Ovary (tissue), 9 donors: Measurements from ENCODE around the gene RBMXL2. TPM values are rescaled to one million over a fixed set of nuclear protein-coding genes. Genes with fewer than 3 reads are reported as not detected.

Source experiments
- DNase-seq, 5 donors: peaks; one replicate each; pipeline ENCODE4 v3.0.0-alpha.2; 2019 to 2020
- H3K27ac ChIP-seq, 2 donors: fragments of 200-600 bp; one replicate each; pipeline versions ENCODE4 v1.5.1 to v1.8.0; 2019 to 2022
- H3K27me3 ChIP-seq: fragments of 200-600 bp; one replicate; pipeline ENCODE4 v1.8.0; 2022
- H3K36me3 ChIP-seq: fragments of 200-600 bp; sonication (generic); one replicate; pipeline ENCODE4 v1.5.1; 2019
- H3K4me1 ChIP-seq: one replicate; pipeline ENCODE4 v1.8.1; 2013; ENCODE audit warnings: mild to moderate bottlenecking, moderate library complexity; ENCODE audit not compliant: insufficient read depth
- H3K4me3 ChIP-seq: fragments of 200-600 bp; sonication (generic); one replicate; pipeline ENCODE4 v1.5.1; 2017
- H3K9me3 ChIP-seq, 2 donors: fragments of 200-600 bp in 1 of 2; sonication (generic) in 1 of 2; one replicate each; pipeline versions ENCODE4 v1.5.1 to v1.8.1; 2013 to 2019; ENCODE audit warnings: mild to moderate bottlenecking in 1 of 2, moderate library complexity in 1 of 2
- CTCF ChIP-seq, 3 donors: fragments of 450-650 bp in 2 of 3; fragments of 200-600 bp in 1 of 3; IDR thresholded peaks; one replicate each; pipeline versions ENCODE4 v1.5.1 to v1.8.0; 2016 to 2022; ENCODE audit warnings: antibody characterized with exemption in 3 of 3, mild to moderate bottlenecking in 1 of 3
- EP300 ChIP-seq: sonication (generic); formaldehyde crosslinking; IDR thresholded peaks from one replicate; pipeline ENCODE4 v1.6.1; 2017; ENCODE audit warnings: antibody characterized with exemption
- POLR2A ChIP-seq: fragments of 450-650 bp; IDR thresholded peaks from one replicate; pipeline ENCODE4 v1.6.1; 2017; ENCODE audit warnings: antibody characterized with exemption, mild to moderate bottlenecking, moderate library complexity
- WGBS, 3 donors: extraction: QIAGEN DNeasy Blood & Tissue Kit in 1 of 3; methylation state at CpG; one replicate each; pipeline versions ENCODE4 v1.1.5 to v1.1.7; 2013 to 2017; 5-methylcytosine and 5-hydroxymethylcytosine counted together
- intact Hi-C, 4 donors: fragments of 100-400 bp; cut with DNase I; formaldehyde crosslinking; loops; one replicate each; pipeline versions ENCODE4 v1.11.0 to v1.15.1; 2022 to 2023
- polyA plus RNA-seq, 2 donors: library from polyadenylated mRNA; stranded (reverse); fragments of 200-250 nt in 1 of 2; fragments of 350-450 nt in 1 of 2; fragmentation: Illumina TruSeq in 1 of 2; extraction: RNeasy Lipid Tissue Mini Kit (QIAGEN cat#74804) in 1 of 2; gene quantifications; one replicate each; pipeline ENCODE4 v1.2.3, GENCODE V29; 2013 to 2014
- total RNA-seq, 7 donors: library from RNA; depleted of rRNA in 2 of 7; stranded (reverse); fragments of >200 nt in 2 of 7; fragmentation: NEBNext Ultra II Directional in 3 of 7; extraction: Animal tissue kit (Norgen Biotek cat#: 25700) in 3 of 7; gene quantifications; one replicate each; pipeline versions ENCODE4 v1.1.0 to v1.2.4, GENCODE V29; 2016 to 2023
- donor health status: DM: no; HTN: no; CAD: no; lungs with moderate emphysema.
- donor health status: DM: no; HTN: no; CAD: no.
- donor health status: Bipolar disorder and iron deficiency.
- donor health status: DM: yes; HTN: yes; CAD: no.
- donor health status: DM: no; HTN: no; CAD: no.
- donor health status: DM: yes; HTN: yes; CAD: no.

Gene RBMXL2
- total and polyA plus RNA-seq, 9 donors: not detected

DNA sequence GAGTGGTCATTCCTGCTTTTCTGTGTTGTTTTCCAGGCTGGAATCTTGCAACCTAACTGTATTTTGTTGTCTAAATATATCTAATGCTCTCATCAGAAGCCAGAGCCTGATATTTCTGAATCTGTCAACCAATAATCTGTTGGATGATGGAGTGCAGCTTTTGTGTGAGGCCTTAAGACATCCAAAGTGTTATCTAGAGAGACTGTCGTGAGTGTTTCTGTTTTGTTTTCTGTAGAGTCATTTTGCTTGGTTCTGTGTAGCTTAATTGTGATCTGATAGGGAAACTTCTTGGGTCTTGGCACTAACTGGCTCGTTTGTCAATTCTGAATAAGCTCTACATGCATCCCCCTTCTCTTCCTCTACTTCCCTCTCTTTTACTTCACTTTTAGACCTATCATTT, 31.2 kb upstream of the RBMXL2 start:
- intact Hi-C loops: no loop called here
- H3K4me1 ChIP-seq: no peaks in the 10 kb centered on the region
- WGBS, 3 donors: 20 to 26% (median 22%) methylated on average over 2 of the region's 2 CpGs
- no peak overlapping the region for H3K27ac ChIP-seq
- H3K36me3 ChIP-seq: no peaks in the 10 kb centered on the region
- no peaks in the 10 kb centered on the region for H3K9me3 ChIP-seq
- no peak for DNase-seq
- H3K27me3 ChIP-seq: no peaks in the 10 kb centered on the region
- no peak for TF ChIP-seq POLR2A
- TF ChIP-seq CTCF (IDR thresholded peaks at IDR 0.05): no peak
- TF ChIP-seq EP300: no peak
- no peak overlapping the region for H3K4me3 ChIP-seq

- WGBS, 3 donors: 56 to 80% (median 70%) methylated on average over 1 of the region's 1 CpG
These were observed 27.9 kb upstream of the RBMXL2 start for GRCh38 chr11:7060868-7061267.

DNA sequence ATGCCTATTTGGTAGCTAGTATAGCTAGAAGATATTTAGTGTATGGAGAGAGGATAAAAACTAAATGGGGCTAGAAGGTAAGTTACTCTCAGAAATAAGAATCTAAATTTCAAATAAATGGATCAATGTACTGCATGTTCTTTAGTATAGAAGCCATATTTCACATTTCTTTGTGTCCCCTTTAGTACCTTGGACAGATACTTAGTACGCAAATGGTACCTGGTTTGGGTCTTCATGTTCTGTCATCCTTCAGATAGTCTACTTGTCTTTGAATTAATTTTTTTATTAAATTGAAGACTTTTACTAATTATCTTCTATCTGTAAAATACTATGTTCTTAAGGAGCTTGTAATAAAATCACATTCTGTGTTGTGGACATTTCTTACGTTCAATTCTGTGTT, 26.3 kb upstream of the RBMXL2 start:
- H3K27me3 ChIP-seq: no peaks in the 10 kb centered on the region
- TF ChIP-seq CTCF (IDR thresholded peaks at IDR 0.05) (no peak), POLR2A (no peak), EP300 (no peak)
- intact Hi-C loops: no loop called here
- no peaks in the 10 kb centered on the region for H3K9me3 ChIP-seq
- WGBS, 3 donors: 81 to 86% (median 84%) methylated on average over 2 of the region's 2 CpGs
- no peaks in the 10 kb centered on the region for H3K36me3 ChIP-seq
- no peak overlapping the region for H3K27ac ChIP-seq
- DNase-seq: no peak
- H3K4me1 ChIP-seq: no peaks in the 10 kb centered on the region
- H3K4me3 ChIP-seq: no peak overlapping the region

More at GRCh38 chr11:7060868-7061267, 27.9 kb upstream of the RBMXL2 start:
- H3K4me1 ChIP-seq: no peaks in the 10 kb centered on the region
- TF ChIP-seq CTCF (IDR thresholded peaks at IDR 0.05): no peak
- TF ChIP-seq POLR2A: no peak
- no peak for TF ChIP-seq EP300
- DNase-seq: no peak
- no peaks in the 10 kb centered on the region for H3K36me3 ChIP-seq
- H3K9me3 ChIP-seq: no peaks in the 10 kb centered on the region
- H3K27ac ChIP-seq: no peak overlapping the region
- no peaks in the 10 kb centered on the region for H3K27me3 ChIP-seq
- intact Hi-C loops: no loop called here
- H3K4me3 ChIP-seq: no peak overlapping the region

DNA sequence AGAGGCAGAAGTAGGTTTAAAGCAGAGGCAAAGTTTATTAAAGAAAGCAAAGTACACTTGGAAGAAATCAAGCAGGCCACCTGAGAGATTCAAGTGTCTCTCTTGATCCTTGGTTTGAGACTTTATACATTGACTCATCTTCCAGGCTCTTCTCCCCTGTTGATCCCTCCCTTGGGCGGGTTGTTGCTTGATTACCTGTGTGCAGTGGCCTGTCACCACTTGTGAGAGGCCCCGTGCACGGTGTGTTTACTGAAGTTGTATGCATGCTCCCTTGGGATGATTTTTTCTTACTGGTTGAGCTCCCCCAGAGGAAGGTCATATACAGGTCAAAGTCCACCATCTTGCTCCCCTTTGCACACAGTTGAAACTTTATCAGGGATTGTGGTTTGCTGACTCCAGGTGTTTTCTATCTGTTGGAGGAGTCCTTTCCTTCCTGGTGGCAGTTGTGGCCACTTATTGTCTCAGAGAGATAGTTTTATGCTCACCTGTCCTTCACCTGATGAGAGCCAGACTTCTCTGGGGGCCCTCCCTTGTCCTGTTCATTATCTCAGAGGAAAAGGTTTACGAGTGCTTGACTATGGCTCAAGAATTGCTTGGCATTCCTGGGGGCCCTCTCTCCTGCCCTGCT, 16.3 kb upstream of the RBMXL2 start:
- Histone ChIP-seq H3K9me3 (no peaks in the 10 kb centered on the region), H3K4me3 (no peak overlapping the region), H3K4me1 (no peaks in the 10 kb centered on the region), H3K27me3 (no peaks in the 10 kb centered on the region), H3K27ac (no peak overlapping the region), H3K36me3 (no peaks in the 10 kb centered on the region)
- intact Hi-C loops: no loop called here
- DNase-seq: no peak
- no peak for TF ChIP-seq POLR2A
- TF ChIP-seq EP300: no peak
- no peak for TF ChIP-seq CTCF (IDR thresholded peaks at IDR 0.05)
- 41 to 52% (median 47%) methylated on average over 4 of the region's 4 CpGs for WGBS, 3 donors
